Gastrocnemius medialis (tissue), 4 donors: ENCODE results near the gene TMEM39B.

Source experiments
- POLR2A ChIP-seq, 2 donors: fragments of 450-650 bp; IDR thresholded peaks; one replicate each; pipeline ENCODE4 v1.6.1; 2017; ENCODE audit warnings: antibody characterized with exemption in 2 of 2, mild to moderate bottlenecking in 2 of 2, moderate library complexity in 2 of 2
- TF ChIP-seq, protein P1 (sequence below), 5 experiments: fragments of 450-650 bp in 3 of 5; fragments of 200-600 bp in 2 of 5; sonication (generic) in 2 of 5; IDR thresholded peaks in 4 of 5; conservative IDR thresholded peaks in 1 of 5; 1 replicate in 4 of 5; 2 replicates in 1 of 5; pipeline ENCODE4 v1.5.1; 2016 to 2019; ENCODE audit warnings: antibody characterized with exemption in 5 of 5, mild to moderate bottlenecking in 3 of 5, moderate library complexity in 3 of 5

DNA sequence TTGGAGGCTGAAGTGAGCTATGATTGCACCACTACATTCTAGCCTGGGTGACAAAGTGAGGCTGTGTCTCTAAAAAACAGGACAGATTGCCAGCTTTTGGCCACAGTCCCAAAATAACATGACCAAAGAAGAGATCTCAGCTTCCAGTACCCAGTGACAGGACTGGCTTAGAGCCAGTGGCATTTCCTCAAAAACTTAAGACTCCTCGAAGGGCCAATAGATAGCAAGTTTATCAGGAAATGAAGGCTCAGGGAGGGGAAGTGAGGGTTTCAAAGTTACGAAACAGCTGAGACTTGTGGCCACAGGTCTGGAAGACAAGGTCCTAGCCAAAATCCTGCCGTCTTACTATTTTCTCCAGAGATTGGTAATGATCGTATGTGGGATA, 6.3 kb upstream of the TMEM39B start:
- TF ChIP-seq, protein P1, sequence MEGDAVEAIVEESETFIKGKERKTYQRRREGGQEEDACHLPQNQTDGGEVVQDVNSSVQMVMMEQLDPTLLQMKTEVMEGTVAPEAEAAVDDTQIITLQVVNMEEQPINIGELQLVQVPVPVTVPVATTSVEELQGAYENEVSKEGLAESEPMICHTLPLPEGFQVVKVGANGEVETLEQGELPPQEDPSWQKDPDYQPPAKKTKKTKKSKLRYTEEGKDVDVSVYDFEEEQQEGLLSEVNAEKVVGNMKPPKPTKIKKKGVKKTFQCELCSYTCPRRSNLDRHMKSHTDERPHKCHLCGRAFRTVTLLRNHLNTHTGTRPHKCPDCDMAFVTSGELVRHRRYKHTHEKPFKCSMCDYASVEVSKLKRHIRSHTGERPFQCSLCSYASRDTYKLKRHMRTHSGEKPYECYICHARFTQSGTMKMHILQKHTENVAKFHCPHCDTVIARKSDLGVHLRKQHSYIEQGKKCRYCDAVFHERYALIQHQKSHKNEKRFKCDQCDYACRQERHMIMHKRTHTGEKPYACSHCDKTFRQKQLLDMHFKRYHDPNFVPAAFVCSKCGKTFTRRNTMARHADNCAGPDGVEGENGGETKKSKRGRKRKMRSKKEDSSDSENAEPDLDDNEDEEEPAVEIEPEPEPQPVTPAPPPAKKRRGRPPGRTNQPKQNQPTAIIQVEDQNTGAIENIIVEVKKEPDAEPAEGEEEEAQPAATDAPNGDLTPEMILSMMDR (IDR thresholded peaks at IDR 0.05 in 4 of 5, conservative IDR thresholded peaks at IDR 0.05 in 1 of 5) = no peak
- TF ChIP-seq POLR2A (IDR thresholded peaks at IDR 0.05) = no peak
